DND-41 (cell line): Measurements from ENCODE around the gene BCR.

ENCODE experiments used
- EZH2 ChIP-seq: IDR thresholded peaks from 3 replicates; pipeline ENCODE4 v1.6.1; 2012; ENCODE audit warnings: borderline replicate concordance, low read depth, mild to moderate bottlenecking, moderate library complexity, low read length, inconsistent platforms; ENCODE audit not compliant: severe bottlenecking
- TF ChIP-seq, protein P1 (sequence below): IDR thresholded peaks from 2 replicates; pipeline ENCODE4 v1.5.1; 2012; ENCODE audit warnings: borderline replicate concordance, low read length, moderate library complexity, mild to moderate bottlenecking; ENCODE audit not compliant: poor library complexity, severe bottlenecking; ENCODE audit errors: extremely low read depth

DNA sequence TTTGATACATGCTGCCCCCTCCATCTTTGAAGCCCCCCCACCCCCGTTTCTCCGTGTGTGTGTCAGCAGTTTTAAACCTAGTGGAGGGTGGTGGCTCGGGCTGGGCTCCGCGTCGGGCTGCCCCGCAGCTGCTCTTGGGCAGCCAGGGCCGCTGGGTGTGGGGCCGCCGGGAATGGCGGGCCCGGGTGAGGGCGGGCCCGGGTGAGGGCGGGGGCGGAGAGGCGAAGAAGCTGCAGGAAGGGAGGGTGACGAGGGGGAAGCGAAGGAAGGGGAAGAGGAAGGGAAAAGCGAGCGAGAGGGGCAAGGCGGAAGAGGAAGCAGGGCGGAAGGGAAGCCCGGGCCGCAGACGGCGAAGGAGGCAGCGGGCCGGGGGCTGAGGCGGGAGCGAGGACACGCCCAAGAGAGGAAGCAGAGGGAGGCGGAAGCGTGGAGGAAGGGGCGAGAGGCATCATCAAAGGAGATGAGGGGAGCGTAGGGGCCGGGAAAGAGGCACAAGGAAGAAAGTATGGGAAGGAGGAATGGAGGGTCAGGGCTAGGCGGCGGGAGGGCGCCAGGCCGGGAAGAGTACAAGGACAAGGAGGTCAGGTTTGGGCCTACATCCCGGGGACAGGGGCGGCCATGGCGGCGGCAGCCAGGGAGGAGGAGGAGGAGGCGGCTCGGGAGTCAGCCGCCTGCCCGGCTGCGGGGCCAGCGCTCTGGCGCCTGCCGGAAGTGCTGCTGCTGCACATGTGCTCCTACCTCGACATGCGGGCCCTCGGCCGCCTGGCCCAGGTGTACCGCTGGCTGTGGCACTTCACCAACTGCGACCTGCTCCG lies 82.4 kb downstream of the BCR start:
- TF ChIP-seq, protein P1, sequence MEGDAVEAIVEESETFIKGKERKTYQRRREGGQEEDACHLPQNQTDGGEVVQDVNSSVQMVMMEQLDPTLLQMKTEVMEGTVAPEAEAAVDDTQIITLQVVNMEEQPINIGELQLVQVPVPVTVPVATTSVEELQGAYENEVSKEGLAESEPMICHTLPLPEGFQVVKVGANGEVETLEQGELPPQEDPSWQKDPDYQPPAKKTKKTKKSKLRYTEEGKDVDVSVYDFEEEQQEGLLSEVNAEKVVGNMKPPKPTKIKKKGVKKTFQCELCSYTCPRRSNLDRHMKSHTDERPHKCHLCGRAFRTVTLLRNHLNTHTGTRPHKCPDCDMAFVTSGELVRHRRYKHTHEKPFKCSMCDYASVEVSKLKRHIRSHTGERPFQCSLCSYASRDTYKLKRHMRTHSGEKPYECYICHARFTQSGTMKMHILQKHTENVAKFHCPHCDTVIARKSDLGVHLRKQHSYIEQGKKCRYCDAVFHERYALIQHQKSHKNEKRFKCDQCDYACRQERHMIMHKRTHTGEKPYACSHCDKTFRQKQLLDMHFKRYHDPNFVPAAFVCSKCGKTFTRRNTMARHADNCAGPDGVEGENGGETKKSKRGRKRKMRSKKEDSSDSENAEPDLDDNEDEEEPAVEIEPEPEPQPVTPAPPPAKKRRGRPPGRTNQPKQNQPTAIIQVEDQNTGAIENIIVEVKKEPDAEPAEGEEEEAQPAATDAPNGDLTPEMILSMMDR, result no peak
- TF ChIP-seq EZH2, result no peak
